Urothelium cell line (cell line): ENCODE measurements around the gene SRGAP1.
A peak's percentile ranks its signal among the peaks of the same experiment; 100 is the strongest.
"Not testable (repeated sequence)": the region's sequence is repeated elsewhere in the genome, so short reads cannot be mapped to it uniquely, and the experiment has no call there.

Experiments
- DNase-seq: peaks from one replicate; pipeline ENCODE4 v3.0.0; 2011; ENCODE audit warnings: low spot score, mixed read lengths
- FAIRE-seq: peaks from 2 replicates; lab custom pipeline; 2011; peaks lifted over from hg19 to GRCh38; lab: Jason Lieb, UNC

SRGAP1 gene

GRCh38 chr12:63836936-63837335 is 7.6 kb upstream of the SRGAP1 start:
- DNase-seq = no peak
- no peak for FAIRE-seq

DNA sequence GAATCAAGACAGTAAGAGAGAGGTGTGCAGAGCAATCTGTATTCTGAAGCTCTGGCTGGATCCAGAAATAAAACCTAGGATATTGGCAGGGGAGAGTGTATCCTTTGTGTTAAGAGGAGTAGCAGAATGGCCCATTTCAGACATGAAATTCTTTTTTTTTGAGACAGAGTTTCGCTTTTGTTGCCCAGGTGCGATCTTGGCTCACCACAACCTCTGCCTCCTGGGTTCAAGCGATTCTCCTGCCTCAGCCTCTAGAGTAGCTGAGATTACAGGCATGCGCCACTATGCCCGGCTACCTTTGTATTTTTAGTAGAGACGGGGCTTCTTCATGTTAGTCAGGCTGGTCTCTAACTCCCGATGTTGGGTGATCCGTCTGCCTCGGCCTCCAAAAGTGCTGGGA is 6.1 kb upstream of the SRGAP1 start:
- DNase-seq = no peak
- FAIRE-seq = no peak

DNA sequence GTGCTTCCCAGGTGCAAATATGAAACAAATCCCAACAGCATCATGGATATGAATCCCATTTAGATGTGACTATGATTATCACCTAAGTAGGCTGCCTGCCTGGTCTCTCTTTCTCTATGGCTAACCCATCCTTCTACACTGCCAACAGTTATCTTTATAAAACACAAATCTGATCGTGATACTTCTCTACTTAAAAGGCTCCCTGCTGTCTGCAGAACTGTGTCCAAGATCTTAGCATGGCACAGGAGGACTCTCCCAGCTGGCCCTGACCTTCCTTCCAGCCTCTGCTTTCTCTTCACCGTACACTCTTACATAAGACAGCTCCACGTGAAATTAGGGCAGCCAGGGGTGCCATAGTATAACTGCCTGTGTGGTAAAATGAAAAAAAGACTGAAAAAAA is 3.5 kb upstream of the SRGAP1 start:
- DNase-seq (no peak), FAIRE-seq (no peak)

GRCh38 chr12:63841571-63841970 is 2.9 kb upstream of the SRGAP1 start:
- FAIRE-seq = no peak
- no peak for DNase-seq

- not testable (repeated sequence) for FAIRE-seq, DNase-seq
Observed at GRCh38 chr12:63842750-63843149, 1.8 kb upstream of the SRGAP1 start.

DNA sequence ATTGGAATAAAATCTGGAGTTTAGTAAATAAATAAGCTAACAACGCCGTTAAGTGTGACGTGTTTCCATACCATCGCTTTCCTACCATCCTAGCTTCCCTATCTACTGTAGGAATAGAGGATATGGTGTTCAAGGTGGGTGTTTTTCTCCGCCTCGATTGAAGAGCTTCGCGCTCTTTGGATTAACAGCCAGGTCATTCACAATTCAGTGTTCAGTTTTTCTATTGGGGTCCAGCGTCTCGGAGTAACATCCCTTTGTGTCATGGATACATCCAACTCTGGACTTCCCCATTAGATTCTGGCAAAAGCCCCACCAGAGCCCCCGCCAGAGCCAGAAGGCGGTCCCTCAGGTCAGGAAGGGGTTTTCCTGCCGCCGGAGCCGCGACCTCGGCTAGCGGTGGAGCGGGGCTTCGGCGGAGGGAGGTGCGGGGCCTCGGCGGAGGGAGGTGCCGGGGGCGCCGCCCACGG is 1.2 kb upstream of the SRGAP1 start:
- DNase-seq (no peak), FAIRE-seq (no peak)

DNA sequence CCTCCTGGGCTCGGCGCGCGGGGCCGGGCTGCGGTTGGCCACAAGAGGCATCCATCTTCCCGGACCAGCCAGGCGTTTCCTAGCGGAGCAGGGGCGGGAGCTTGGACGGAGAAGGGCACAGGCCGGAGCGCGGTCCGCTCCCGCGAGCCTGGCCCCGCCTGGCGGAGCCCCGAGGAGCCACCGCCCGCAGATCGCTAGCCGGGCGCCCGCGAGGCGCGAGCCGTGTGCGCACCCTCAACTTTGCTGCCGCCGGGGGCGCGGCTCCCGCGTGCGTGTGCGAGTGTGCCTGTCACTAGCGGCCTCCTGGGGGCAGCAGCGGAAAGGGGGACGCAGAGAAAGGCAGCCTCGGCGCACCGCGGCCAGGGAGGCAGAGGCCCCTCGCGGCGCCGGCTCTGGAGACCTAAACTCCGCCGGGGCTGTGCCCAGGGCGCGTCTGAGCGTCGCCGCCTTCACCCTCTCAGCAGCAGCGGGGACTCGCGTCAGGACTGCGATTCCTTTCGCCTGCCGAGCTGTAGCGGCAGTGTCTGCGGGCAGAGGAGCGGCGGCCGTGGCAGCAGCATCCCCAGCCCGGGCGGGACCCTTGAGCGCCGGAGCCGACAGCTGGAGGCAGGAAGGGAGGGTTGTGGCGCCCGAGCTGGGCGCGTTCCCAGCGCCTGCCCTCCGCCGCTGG is 644 bp upstream of the SRGAP1 start:
- DNase-seq = peak; percentile 90
- peak; percentile 83 for FAIRE-seq

- FAIRE-seq = no peak
- DNase-seq = peak; percentile 20
Observed at GRCh38 chr12:63845726-63846125, 1.2 kb downstream of the SRGAP1 start.

GRCh38 chr12:63846238-63846967 is 1.9 kb downstream of the SRGAP1 start:
- DNase-seq = no peak
- no peak for FAIRE-seq

GRCh38 chr12:63848450-63848849 is 4.0 kb downstream of the SRGAP1 start:
- FAIRE-seq = no peak
- no peak for DNase-seq

- FAIRE-seq (no peak), DNase-seq (no peak)
Observed at GRCh38 chr12:63849106-63849620, 4.7 kb downstream of the SRGAP1 start.

DNA sequence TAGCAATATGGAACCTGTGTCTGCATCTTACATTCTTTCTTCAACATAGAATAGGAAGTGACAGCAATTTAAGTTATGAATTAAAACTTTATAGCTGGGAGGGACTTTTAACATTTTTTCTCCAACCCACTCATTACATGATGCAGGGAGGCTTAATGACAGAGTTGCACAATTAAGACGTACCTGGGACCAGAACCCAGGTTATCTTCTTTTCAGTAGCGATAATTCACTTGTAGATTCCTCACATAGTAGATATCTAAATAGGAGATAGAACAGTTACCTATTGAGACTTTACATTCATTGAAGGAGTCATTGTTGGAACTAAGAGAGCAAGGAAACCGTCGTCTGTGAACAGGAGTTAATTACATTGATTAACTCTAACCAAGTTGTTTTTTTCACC is 5.1 kb downstream of the SRGAP1 start:
- no peak for FAIRE-seq
- no peak for DNase-seq

DNA sequence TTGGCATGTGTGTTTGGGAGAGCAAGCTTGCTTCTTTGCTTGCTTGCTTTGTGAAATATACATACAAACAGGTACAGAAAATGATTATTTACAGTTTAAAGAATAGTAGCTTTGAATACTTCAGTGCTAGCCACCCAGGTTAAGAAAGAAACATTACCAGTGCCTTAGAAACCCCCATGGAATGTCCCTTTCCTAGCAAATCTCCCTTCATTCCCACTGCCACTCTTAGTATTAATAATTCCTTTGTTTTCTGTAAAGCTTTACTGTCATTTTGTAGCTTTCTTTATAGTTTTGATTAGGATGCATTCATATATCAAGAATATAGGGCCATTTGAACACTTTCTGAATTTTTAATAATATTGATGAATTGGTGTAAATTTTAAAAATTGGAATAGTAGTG is 9.5 kb downstream of the SRGAP1 start:
- FAIRE-seq (no peak), DNase-seq (no peak)

DNA sequence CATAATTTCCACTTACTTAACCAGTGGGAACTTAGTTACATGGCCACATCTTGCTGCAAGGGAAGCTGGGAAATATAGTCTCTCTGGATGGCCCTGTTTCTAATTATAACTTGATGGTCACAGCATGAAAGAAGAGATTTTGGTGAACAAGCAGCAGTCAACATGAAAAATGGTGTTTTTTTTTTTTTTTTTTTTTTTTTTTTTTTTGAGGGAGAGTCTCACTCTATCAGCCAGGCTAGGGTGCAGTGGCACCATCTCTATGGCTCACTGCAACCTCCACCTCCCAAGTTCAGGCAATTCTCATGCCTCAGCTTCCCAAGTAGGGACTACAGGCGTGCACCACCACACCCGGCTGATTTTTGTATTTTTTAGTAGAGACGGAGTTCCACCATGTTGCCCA is 10.8 kb downstream of the SRGAP1 start:
- DNase-seq (no peak), FAIRE-seq (no peak)

DNA sequence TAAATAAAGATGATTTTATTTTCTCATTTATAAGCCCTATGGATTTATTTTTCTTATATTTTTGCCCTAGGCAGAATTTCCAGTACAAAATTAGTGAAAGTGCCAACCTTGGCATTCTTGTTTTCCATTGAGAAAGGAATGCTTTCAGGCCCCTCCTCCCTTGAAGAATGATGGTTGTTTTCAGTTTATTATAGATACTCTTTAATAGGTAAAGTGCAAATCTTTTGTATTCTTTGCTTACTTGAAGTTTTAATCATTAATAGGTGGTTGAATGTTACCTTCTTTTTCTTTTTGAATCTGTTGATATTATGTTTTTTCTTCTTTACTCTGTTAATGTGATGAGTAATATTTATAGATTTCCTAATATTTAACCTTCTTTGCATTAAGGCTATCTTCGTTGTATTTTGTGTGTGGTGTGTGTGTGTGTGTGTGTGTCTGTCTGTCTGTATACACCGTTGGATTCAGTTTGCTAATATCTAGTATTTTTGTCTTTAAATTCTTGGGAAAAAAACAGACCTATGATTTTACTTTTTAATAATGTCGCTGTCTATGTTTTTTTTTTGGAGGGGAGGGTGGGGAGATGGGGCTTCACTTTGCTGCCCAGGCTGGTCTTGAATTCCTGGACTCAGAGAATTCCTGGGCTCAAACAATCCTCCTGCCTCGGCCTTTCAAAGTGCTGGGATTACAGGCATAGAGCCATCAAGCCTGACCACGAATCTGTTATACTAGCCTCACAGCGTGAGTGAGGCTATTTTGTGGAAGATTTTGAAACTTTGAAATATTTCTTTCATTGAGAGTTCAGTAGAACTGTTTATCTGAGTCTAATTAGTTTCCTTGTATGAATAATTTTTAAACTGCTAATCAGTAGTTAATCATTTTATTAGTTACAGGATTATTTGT is 13.5 kb downstream of the SRGAP1 start:
- no peak for FAIRE-seq
- no peak for DNase-seq

GRCh38 chr12:63859880-63860279 is 15.4 kb downstream of the SRGAP1 start:
- FAIRE-seq, DNase-seq: not testable (repeated sequence)

DNA sequence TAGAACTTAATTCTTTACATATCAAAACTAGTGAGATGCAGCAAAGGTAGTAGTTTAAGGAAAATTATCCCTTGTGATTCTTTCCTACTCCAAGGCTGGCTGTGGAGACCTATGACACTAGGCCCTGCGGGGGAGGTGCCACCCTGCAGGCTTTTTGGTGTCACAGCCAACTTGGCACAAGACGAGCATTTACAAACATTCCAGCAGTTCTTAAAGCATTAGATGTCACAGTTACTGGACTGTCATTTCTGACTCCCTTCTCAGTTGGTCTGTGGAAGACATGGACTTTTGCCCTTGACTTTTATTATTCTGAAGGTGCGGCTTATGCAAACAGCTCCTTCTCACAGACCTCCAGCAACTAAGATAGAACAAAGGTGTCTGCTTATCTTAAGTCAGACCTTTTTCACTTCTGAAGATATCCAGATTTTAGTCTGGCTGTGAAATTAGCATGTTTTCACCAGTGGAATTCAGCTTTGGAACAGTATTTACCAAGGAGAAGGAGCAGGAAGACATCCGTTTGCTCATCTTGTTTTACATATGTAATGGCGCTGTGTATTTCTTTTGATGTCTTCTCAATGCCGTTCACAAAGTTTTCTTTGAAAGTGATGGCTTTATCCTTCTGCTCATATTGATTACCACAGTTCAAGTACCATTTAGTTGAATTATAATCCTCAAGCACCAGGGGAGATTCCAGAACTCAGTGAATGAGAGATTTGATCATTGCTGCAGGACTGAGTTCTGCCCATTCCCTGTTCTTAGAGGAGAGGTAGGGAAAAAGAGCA is 17.9 kb downstream of the SRGAP1 start:
- FAIRE-seq (no peak), DNase-seq (peak; percentile 12)

- FAIRE-seq = no peak
- no peak for DNase-seq
Observed at GRCh38 chr12:63862969-63863230, 18.4 kb downstream of the SRGAP1 start.

DNA sequence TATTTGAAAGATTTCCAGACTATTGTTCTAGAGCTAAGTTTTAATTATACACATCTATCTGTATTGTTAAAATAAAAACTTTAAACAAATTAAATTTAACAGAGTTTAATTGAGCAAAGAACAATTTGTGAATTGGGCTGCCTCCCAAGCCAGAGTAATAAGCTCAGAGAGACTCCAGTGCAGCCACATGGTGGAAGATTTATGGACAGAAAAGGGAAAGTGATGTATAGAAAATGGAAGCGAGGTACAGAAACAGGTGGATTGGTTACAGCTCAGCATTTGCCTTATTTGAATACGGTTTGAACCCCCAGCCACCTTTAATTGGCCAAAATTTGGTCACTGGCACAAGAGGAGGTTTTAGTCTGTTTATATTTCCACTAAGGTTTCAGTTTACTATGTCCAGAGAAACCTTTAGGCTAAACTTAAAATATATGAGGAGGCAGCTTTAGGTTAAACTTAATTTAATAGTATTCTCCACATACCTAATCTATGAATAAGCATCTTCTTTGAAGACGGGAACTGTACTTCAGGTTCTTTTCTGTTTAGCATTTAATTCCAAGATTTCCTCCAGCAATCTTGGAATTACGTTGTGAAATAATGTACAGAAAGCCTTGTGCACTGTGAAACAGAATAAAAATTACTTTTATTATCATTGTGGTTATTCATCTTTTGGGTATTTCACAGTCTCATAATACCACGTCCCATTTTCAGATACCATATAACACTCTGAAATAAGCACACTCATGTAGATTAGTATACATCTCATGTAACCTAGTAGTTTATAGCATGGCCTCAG is 19.4 kb downstream of the SRGAP1 start:
- no peak for FAIRE-seq

GRCh38 chr12:63864454-63864706 is 19.9 kb downstream of the SRGAP1 start:
- DNase-seq (no peak), FAIRE-seq (no peak)

More for the DNA sequence above, 19.4 kb downstream of the SRGAP1 start:
- no peak for DNase-seq
